Activated T-helper 1 cell treated with anti-CD3 and anti-CD28 coated beads, Interleukin-12 subunit alpha, Interleukin-12 subunit beta, Interleukin-2, Interleukin-4 antibody, amounts not matched to agents 30 ng/mL and 10 ng/mL and 1 ng/mL, durations not matched to agents 14 hours and 24 hours and 36 hours (primary cell): ENCODE data around the gene DPY19L1. TPM values are rescaled to one million over a fixed set of nuclear protein-coding genes. Genes with fewer than 3 reads are reported as not detected.
A peak's percentile ranks its signal among the peaks of the same experiment; 100 is the strongest.
"Not testable (repeated sequence)": the region's sequence is repeated elsewhere in the genome, so short reads cannot be mapped to it uniquely, and the experiment has no call there.

Experiments
- DNase-seq: peaks from one replicate; pipeline ENCODE4 v3.0.0; 2021; ENCODE audit warnings: low spot score
- H3K27ac Mint-ChIP-seq: one replicate; pipeline ENCODE4 v1.8.0; 2021; ENCODE audit warnings: mild to moderate bottlenecking, mixed read lengths
- H3K27me3 Mint-ChIP-seq: one replicate; pipeline ENCODE4 v1.8.0; 2022; ENCODE audit warnings: mild to moderate bottlenecking, moderate library complexity, mixed read lengths; ENCODE audit not compliant: insufficient read depth
- H3K36me3 Mint-ChIP-seq: one replicate; pipeline ENCODE4 v1.8.0; 2021; ENCODE audit warnings: low read depth, mixed read lengths
- H3K4me1 Mint-ChIP-seq: one replicate; pipeline ENCODE4 v1.8.0; 2021; ENCODE audit warnings: low read depth, mixed read lengths
- H3K4me3 Mint-ChIP-seq: one replicate; pipeline ENCODE4 v1.8.0; 2021; ENCODE audit warnings: mild to moderate bottlenecking, moderate library complexity, mixed read lengths
- H3K9me3 Mint-ChIP-seq: one replicate; pipeline ENCODE4 v1.8.0; 2021; ENCODE audit warnings: mixed read lengths
- intact Hi-C: fragments of 100-400 bp; cut with micrococcal nuclease; formaldehyde crosslinking; loops from one replicate; pipeline ENCODE4 v1.15.1; 2024
- total RNA-seq: library from RNA; stranded (reverse); gene quantifications from 2 replicates; pipeline ENCODE4 v1.2.3, GENCODE V29; 2022

DPY19L1 gene
- total RNA-seq, 1 donor from 2014 or later = 12.0 TPM

DNA sequence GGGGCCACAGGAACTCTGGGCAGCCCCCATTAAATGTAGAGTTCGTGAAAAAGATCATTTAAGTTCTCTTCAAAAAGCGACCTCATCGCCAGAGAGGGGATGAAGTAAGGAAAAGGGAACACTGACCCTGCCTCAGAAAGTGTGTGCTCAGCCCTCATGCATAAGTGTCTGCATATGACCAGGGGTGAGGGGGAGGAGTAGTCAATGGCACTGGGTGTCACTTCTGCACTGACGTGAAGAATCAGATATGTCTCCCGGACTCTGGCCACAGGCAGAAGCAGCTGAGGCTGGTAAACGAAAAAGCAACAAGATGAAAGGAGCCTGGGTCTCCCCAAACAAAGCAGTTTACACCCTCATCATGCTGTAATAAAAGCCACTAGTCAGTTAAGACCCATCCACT, 39.0 kb downstream of the DPY19L1 start:
- H3K27me3 Mint-ChIP-seq, H3K27ac Mint-ChIP-seq, H3K4me3 Mint-ChIP-seq, H3K9me3 Mint-ChIP-seq, H3K4me1 Mint-ChIP-seq, DNase-seq, intact Hi-C loops, H3K36me3 Mint-ChIP-seq: not testable (repeated sequence)

DNA sequence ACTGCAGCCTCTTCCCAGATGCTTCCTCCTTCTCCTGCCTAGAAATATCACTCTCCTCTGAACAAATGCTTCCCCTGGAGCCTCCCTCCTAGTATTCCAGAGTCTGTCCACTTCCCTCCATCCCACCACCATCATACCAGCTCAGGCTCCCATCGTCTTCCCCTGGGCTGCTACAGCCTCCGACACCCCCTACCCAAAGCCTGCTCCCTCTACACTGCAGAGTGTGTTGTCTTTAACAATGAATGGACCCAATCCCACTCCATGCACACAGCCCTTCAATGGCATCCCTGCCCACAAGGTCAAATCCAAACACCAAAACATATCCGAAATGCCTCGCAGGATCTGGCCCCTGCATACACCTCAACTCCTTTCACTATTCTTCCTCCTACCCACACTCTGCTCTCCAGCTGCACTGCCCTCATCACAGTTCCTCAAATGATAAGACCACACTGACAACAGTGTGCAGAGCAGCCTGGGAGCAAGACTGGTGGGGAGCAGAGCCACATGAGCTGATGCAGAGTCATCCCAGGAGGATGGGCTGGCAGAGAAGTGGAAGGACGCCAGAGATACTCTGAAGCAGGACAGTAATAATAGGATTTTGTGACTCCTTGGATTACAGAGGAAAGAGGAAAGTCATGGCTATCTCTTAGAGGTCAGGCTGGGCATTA, 40.7 kb downstream of the DPY19L1 start:
- intact Hi-C loops, H3K27ac Mint-ChIP-seq, H3K9me3 Mint-ChIP-seq, H3K36me3 Mint-ChIP-seq, DNase-seq, H3K4me3 Mint-ChIP-seq, H3K27me3 Mint-ChIP-seq: not testable (repeated sequence)
- H3K4me1 Mint-ChIP-seq = peaks cover 15% of the 10 kb centered on the region

DNA sequence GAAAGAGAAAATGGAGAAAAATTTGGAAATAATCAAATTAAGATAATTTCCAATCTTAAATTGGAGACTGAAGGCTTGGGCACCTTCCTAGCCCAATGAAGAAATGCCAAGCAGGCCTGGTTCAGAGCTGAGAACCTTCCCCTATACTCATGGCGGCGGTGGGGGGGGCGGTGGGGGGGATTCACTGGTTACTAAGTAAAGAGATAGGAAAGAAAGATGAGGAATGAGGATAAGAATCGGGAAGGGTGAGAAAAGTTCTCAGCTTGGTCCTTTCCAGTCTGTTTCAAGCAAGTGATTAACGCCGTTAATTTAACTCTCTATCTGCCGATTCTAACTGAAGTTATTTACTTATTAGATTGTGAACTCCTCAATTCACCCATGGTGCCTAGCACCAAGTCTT, 41.5 kb downstream of the DPY19L1 start:
- no peaks in the 10 kb centered on the region for H3K27me3 Mint-ChIP-seq
- H3K4me1 Mint-ChIP-seq = peaks cover 17% of the 10 kb centered on the region
- H3K4me3 Mint-ChIP-seq = no peak overlapping the region
- H3K36me3 Mint-ChIP-seq = no peaks in the 10 kb centered on the region
- no peaks in the 10 kb centered on the region for H3K9me3 Mint-ChIP-seq
- DNase-seq = no peak
- intact Hi-C loops = no loop called here
- no peak overlapping the region for H3K27ac Mint-ChIP-seq

GRCh38 chr7:34991938-34992840, 45.1 kb downstream of the DPY19L1 start:
- H3K4me3 Mint-ChIP-seq = no peak overlapping the region
- peak overlapping the region; percentile 77 for H3K27ac Mint-ChIP-seq
- H3K9me3 Mint-ChIP-seq = no peaks in the 10 kb centered on the region
- no peaks in the 10 kb centered on the region for H3K36me3 Mint-ChIP-seq
- H3K27me3 Mint-ChIP-seq = no peaks in the 10 kb centered on the region
- peaks cover 17% of the 10 kb centered on the region for H3K4me1 Mint-ChIP-seq
- intact Hi-C loops = loop anchor here (1.0 to 2.0 kb wide), 2 partner anchors 45 to 1399 kb away; partner anchors contain the start of gene DPY19L1
- DNase-seq = no peak

DNA sequence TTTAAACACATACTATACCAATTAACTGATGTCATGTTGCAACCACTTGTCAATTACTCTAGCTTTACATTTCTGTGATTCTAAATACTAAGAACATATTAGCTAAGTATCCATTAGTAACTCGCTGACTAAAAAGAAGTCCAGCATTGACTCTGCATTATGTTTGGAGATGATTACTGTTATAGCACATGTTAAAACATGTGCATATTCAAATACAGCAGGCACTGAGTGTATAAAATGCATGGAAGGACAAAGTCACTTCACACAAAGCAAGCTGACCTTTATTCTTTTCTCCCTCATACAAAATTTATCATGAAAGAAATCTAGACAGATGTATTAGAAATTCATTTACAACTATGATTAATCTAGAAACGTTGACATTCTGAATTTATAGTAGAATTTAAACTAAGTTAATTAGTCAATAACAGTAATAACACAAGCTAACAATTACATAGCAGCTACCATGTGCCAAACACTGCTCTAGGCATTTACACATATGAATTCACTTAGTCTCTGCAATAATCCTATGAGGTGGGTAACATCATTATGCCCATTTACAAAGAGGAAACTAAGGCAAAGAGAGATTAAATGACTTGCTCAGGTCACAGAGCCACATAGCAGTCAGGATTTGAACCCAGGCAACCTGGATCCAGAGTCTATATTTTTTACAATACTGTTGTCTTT, 48.7 kb downstream of the DPY19L1 start:
- DNase-seq, H3K4me3 Mint-ChIP-seq, H3K9me3 Mint-ChIP-seq, intact Hi-C loops, H3K36me3 Mint-ChIP-seq, H3K27me3 Mint-ChIP-seq, H3K27ac Mint-ChIP-seq: not testable (repeated sequence)
- H3K4me1 Mint-ChIP-seq = peaks cover 17% of the 10 kb centered on the region

DNA sequence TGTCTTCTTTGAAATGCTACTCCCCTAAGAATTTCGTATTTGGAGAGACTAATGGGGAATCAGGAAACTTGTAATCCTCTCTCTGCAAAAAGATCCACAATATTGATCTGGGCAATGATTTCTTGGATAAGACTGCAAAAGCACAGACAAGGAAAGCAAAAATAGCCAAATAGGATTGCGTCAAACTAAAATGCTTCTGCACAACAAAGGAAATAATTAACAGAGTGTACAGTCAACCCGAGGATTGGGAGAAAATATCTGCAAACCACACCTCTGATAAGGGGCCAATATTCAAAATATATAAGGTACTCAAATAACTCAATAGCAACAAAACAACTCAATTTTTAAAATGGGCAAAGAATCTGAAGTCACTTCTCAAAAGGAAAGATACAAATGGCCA, 52.1 kb downstream of the DPY19L1 start:
- H3K36me3 Mint-ChIP-seq, H3K9me3 Mint-ChIP-seq, H3K27ac Mint-ChIP-seq, H3K27me3 Mint-ChIP-seq, intact Hi-C loops, H3K4me1 Mint-ChIP-seq, H3K4me3 Mint-ChIP-seq, DNase-seq: not testable (repeated sequence)

DNA sequence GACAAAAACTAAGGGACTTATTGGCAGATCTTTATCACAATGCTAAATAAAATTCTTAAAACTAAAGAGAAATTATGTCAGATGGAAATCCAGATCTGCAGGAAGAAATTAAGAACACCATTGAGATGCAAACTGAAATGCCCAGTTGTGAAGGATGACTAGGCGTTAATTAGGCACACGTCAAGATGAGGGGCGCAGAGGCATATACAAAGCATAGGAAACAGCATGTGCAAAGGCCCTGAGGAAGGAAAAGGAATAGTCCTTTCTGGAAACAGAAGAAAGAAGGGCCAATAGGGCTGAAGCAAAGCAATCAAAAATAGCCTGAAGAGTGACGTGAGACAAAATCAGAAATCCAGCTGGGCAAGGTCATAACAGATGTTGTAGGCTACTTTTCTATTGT, 53.1 kb downstream of the DPY19L1 start:
- H3K36me3 Mint-ChIP-seq, H3K4me1 Mint-ChIP-seq, H3K27me3 Mint-ChIP-seq, H3K4me3 Mint-ChIP-seq, H3K9me3 Mint-ChIP-seq, DNase-seq, intact Hi-C loops, H3K27ac Mint-ChIP-seq: not testable (repeated sequence)

DNA sequence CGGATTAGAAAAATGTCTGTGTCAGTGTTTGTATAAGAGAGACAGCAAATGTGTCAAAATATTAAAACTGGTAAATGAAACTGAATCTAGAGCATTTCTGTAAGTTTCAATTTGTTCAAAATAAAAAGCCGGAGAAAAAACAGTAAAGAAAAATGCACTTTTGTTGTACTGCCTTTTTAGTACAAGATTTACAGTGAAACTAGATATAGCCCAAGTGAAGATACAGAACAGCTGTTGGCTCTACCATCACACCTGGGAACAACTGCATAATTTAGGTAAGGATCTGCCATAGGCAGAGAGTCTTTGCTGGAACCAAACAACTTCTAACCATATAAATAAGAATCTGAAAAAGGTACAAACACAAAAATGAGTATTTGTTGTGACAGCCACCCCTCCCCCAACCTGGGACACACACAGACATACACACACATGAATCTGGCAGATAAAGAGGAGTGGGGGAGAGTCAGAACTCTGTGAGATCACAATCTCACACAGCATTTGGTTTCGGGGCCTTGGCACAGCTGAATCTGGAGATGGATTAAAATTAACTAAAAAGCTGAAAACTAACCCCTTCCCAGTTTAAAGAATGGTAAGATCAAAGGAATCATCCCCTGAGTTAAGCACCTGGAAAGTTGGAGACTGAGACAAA, 54.8 kb downstream of the DPY19L1 start:
- Mint-ChIP-seq H3K36me3 (no peaks in the 10 kb centered on the region), H3K4me3 (no peak overlapping the region), H3K27me3 (peaks cover 1% of the 10 kb centered on the region), H3K9me3 (no peaks in the 10 kb centered on the region), H3K4me1 (no peaks in the 10 kb centered on the region), H3K27ac (no peak overlapping the region)
- intact Hi-C loops = no loop called here
- DNase-seq = no peak

DNA sequence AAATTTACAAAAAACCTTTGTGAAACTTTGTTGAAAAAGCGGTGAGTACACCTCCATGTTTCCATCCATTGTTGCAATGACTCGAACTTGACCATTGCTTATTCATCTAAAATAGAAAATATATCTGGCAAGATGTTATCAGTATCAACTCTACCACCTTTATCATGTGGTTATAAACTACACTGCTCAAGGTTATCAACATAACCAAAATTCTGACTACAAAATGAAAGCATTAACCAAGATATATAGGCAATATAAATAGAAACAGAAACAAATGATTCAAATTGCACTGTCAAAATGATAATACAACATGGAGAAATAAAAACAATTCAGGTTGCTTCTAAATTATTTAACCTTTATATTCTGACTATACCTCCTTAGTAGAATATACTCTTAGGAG, 58.2 kb downstream of the DPY19L1 start:
- H3K36me3 Mint-ChIP-seq, H3K27me3 Mint-ChIP-seq, H3K4me3 Mint-ChIP-seq, intact Hi-C loops, DNase-seq, H3K4me1 Mint-ChIP-seq, H3K27ac Mint-ChIP-seq, H3K9me3 Mint-ChIP-seq: not testable (repeated sequence)

DNA sequence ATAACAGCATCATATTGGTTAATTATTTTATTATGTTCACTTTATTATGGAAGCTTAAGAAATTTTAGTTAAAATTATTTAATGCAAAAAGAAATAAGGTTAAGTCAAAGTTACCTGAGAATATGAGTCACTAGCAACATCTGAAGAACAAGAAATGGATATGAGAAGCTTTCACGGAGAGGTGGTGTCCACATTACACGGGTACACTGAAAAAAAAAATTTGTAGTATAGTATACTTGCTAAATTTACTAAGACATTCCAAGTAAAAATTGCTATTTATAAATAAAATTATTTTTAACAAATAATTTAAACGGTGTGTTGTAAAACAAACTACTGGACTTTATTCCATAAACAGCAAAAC, 63.9 kb downstream of the DPY19L1 start:
- no peaks in the 10 kb centered on the region for H3K36me3 Mint-ChIP-seq
- intact Hi-C loops = no loop called here
- no peaks in the 10 kb centered on the region for H3K4me1 Mint-ChIP-seq
- no peaks in the 10 kb centered on the region for H3K27me3 Mint-ChIP-seq
- H3K4me3 Mint-ChIP-seq = no peak overlapping the region
- H3K9me3 Mint-ChIP-seq = no peaks in the 10 kb centered on the region
- no peak overlapping the region for H3K27ac Mint-ChIP-seq
- no peak for DNase-seq

DNA sequence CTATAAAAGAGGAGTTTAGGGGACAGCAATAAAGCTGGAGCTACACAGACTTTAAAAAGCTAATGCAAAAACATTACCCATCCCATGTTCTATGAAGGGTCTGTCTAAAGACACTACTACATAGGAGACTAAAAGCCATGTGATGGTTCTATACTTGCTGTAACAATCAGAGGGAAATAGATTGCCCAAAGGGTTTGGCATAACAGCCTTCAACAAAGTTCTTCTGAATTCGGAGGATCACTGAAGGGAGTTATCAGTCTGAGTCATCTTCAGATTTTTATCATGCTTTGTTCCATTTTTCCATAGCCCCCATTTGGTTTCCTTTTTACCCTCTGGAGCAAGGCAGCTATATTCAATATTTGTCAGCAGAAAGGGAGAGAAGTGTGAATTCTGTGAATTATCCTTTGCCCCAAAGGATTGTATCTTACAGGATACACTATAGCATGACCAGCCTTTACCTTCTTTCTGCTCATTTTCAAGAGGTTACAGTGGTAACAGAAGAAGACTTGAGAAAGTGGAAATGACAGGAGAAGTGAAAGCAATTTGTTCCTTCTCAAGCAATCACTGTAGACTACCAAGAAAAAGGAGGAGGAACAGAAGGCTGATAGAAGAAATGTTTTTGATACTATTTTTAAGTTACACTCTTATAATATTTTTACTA, 64.4 kb downstream of the DPY19L1 start:
- intact Hi-C loops, H3K36me3 Mint-ChIP-seq, DNase-seq, H3K4me1 Mint-ChIP-seq, H3K27me3 Mint-ChIP-seq, H3K4me3 Mint-ChIP-seq, H3K9me3 Mint-ChIP-seq: not testable (repeated sequence)
- peak overlapping the region; percentile 10 for H3K27ac Mint-ChIP-seq

GRCh38 chr7:34967818-34968217, 69.5 kb downstream of the DPY19L1 start:
- intact Hi-C loops, H3K9me3 Mint-ChIP-seq, DNase-seq, H3K4me1 Mint-ChIP-seq, H3K36me3 Mint-ChIP-seq, H3K27me3 Mint-ChIP-seq, H3K27ac Mint-ChIP-seq, H3K4me3 Mint-ChIP-seq: not testable (repeated sequence)
